Activated T-helper 17 cell treated with anti-CD3 and anti-CD28 coated beads, Interleukin-2, amount 50 U/mL, for 72 hours (primary cell): ENCODE results near the gene ARID4A. TPM values are rescaled to one million over a fixed set of nuclear protein-coding genes. Genes with fewer than 3 reads are reported as not detected.

Experiments used
- ATAC-seq: fragments of 150-1000 bp; cut with Tn5 transposase; replicated peaks from 2 replicates; pipeline ENCODE4 v1.10.0; 2021; ENCODE audit warnings: mild to moderate bottlenecking, moderate library complexity
- H3K27ac Mint-ChIP-seq: one replicate; pipeline ENCODE4 v1.8.0; 2022; ENCODE audit warnings: mixed read lengths
- H3K27me3 Mint-ChIP-seq: one replicate; pipeline ENCODE4 v1.8.0; 2022; ENCODE audit warnings: mixed read lengths
- H3K36me3 Mint-ChIP-seq: one replicate; pipeline ENCODE4 v1.8.0; 2022; ENCODE audit warnings: low read depth, mild to moderate bottlenecking, mixed read lengths
- H3K4me1 Mint-ChIP-seq: one replicate; pipeline ENCODE4 v1.8.0; 2022; ENCODE audit warnings: mixed read lengths
- H3K4me3 Mint-ChIP-seq: one replicate; pipeline ENCODE4 v1.8.0; 2022; ENCODE audit warnings: mild to moderate bottlenecking, mixed read lengths
- H3K9me3 Mint-ChIP-seq: one replicate; pipeline ENCODE4 v1.8.0; 2022; ENCODE audit warnings: mixed read lengths
- total RNA-seq, 2 donors: library from RNA; stranded (reverse); gene quantifications; one replicate each; pipeline ENCODE4 v1.2.3, GENCODE V29; 2022

The ARID4A gene
- total RNA-seq, 2 donors from 2014 or later: 31.2 to 40.8 TPM

GRCh38 chr14:58281969-58282368, 16.4 kb upstream of the ARID4A start:
- no peaks in the 10 kb centered on the region for H3K9me3 Mint-ChIP-seq
- H3K27ac Mint-ChIP-seq: peak overlapping the region; percentile 93
- H3K4me3 Mint-ChIP-seq: peak overlapping the region; percentile 71
- H3K4me1 Mint-ChIP-seq: peaks cover 31% of the 10 kb centered on the region
- no peaks in the 10 kb centered on the region for H3K27me3 Mint-ChIP-seq
- peak; percentile 13 for ATAC-seq
- H3K36me3 Mint-ChIP-seq: peaks cover 91% of the 10 kb centered on the region

- H3K4me1 Mint-ChIP-seq: peaks cover 36% of the 10 kb centered on the region
- no peaks in the 10 kb centered on the region for H3K27me3 Mint-ChIP-seq
- H3K27ac Mint-ChIP-seq: peak overlapping the region; percentile 93
- H3K36me3 Mint-ChIP-seq: peaks cover 80% of the 10 kb centered on the region
- H3K9me3 Mint-ChIP-seq: no peaks in the 10 kb centered on the region
- no peak for ATAC-seq
- peak overlapping the region; percentile 71 for H3K4me3 Mint-ChIP-seq
Observed at GRCh38 chr14:58282925-58283593, 15.3 kb upstream of the ARID4A start.

- Mint-ChIP-seq H3K36me3 (peaks cover 73% of the 10 kb centered on the region), H3K4me3 (no peak overlapping the region), H3K27ac (peak overlapping the region; percentile 32)
Observed at GRCh38 chr14:58283730-58284129, 14.6 kb upstream of the ARID4A start.

GRCh38 chr14:58285132-58285531, 13.2 kb upstream of the ARID4A start:
- peak overlapping the region; percentile 32 for H3K27ac Mint-ChIP-seq
- no peaks in the 10 kb centered on the region for H3K27me3 Mint-ChIP-seq
- H3K4me3 Mint-ChIP-seq: no peak overlapping the region
- no peak for ATAC-seq
- H3K36me3 Mint-ChIP-seq: peaks cover 59% of the 10 kb centered on the region
- H3K4me1 Mint-ChIP-seq: peaks cover 38% of the 10 kb centered on the region
- no peaks in the 10 kb centered on the region for H3K9me3 Mint-ChIP-seq

More at GRCh38 chr14:58283730-58284129, 14.6 kb upstream of the ARID4A start:
- Mint-ChIP-seq H3K27me3 (no peaks in the 10 kb centered on the region), H3K9me3 (no peaks in the 10 kb centered on the region), H3K4me1 (peaks cover 36% of the 10 kb centered on the region)
- no peak for ATAC-seq

- peaks cover 34% of the 10 kb centered on the region for H3K36me3 Mint-ChIP-seq
- H3K27ac Mint-ChIP-seq: no peak overlapping the region
- H3K9me3 Mint-ChIP-seq: no peaks in the 10 kb centered on the region
- peaks cover 28% of the 10 kb centered on the region for H3K4me1 Mint-ChIP-seq
- ATAC-seq: no peak
- H3K27me3 Mint-ChIP-seq: no peaks in the 10 kb centered on the region
- H3K4me3 Mint-ChIP-seq: no peak overlapping the region
Observed at GRCh38 chr14:58287607-58288042, 10.7 kb upstream of the ARID4A start.

- H3K4me1 Mint-ChIP-seq: peaks cover 27% of the 10 kb centered on the region
- peaks cover 28% of the 10 kb centered on the region for H3K36me3 Mint-ChIP-seq
- ATAC-seq: no peak
- H3K9me3 Mint-ChIP-seq: no peaks in the 10 kb centered on the region
- peak overlapping the region; percentile 4 for H3K27ac Mint-ChIP-seq
- no peaks in the 10 kb centered on the region for H3K27me3 Mint-ChIP-seq
- no peak overlapping the region for H3K4me3 Mint-ChIP-seq
Observed at GRCh38 chr14:58288106-58288792, 10.1 kb upstream of the ARID4A start.

- no peak overlapping the region for H3K4me3 Mint-ChIP-seq
- H3K9me3 Mint-ChIP-seq: no peaks in the 10 kb centered on the region
- no peaks in the 10 kb centered on the region for H3K27me3 Mint-ChIP-seq
- H3K36me3 Mint-ChIP-seq: no peaks in the 10 kb centered on the region
- peaks cover 15% of the 10 kb centered on the region for H3K4me1 Mint-ChIP-seq
- H3K27ac Mint-ChIP-seq: no peak overlapping the region
- no peak for ATAC-seq
Observed at GRCh38 chr14:58291646-58292045, 6.7 kb upstream of the ARID4A start.

- no peak overlapping the region for H3K4me3 Mint-ChIP-seq
- H3K27me3 Mint-ChIP-seq: no peaks in the 10 kb centered on the region
- H3K36me3 Mint-ChIP-seq: no peaks in the 10 kb centered on the region
- no peak for ATAC-seq
- H3K9me3 Mint-ChIP-seq: no peaks in the 10 kb centered on the region
- H3K27ac Mint-ChIP-seq: peak overlapping the region; percentile 56
- peaks cover 15% of the 10 kb centered on the region for H3K4me1 Mint-ChIP-seq
Observed at GRCh38 chr14:58292187-58292586, 6.2 kb upstream of the ARID4A start.

- Mint-ChIP-seq H3K4me1 (peaks cover 11% of the 10 kb centered on the region), H3K9me3 (no peaks in the 10 kb centered on the region)
Observed at GRCh38 chr14:58294201-58294600, 4.2 kb upstream of the ARID4A start.

GRCh38 chr14:58296726-58297125, 1.6 kb upstream of the ARID4A start:
- Mint-ChIP-seq H3K4me3 (no peak overlapping the region), H3K27me3 (no peaks in the 10 kb centered on the region), H3K27ac (no peak overlapping the region), H3K9me3 (no peaks in the 10 kb centered on the region), H3K36me3 (peaks cover 22% of the 10 kb centered on the region), H3K4me1 (peaks cover 4% of the 10 kb centered on the region)
- ATAC-seq: no peak

More at GRCh38 chr14:58294201-58294600, 4.2 kb upstream of the ARID4A start:
- no peak for ATAC-seq
- no peaks in the 10 kb centered on the region for H3K36me3 Mint-ChIP-seq
- H3K4me3 Mint-ChIP-seq: no peak overlapping the region
- H3K27me3 Mint-ChIP-seq: no peaks in the 10 kb centered on the region
- H3K27ac Mint-ChIP-seq: no peak overlapping the region

- Mint-ChIP-seq H3K4me1 (peaks cover 4% of the 10 kb centered on the region), H3K9me3 (no peaks in the 10 kb centered on the region), H3K27ac (no peak overlapping the region), H3K27me3 (no peaks in the 10 kb centered on the region), H3K4me3 (no peak overlapping the region), H3K36me3 (peaks cover 28% of the 10 kb centered on the region)
- ATAC-seq: no peak
Observed at GRCh38 chr14:58297412-58297761, 968 bp upstream of the ARID4A start.

- no peak overlapping the region for H3K27ac Mint-ChIP-seq
- H3K36me3 Mint-ChIP-seq: peaks cover 34% of the 10 kb centered on the region
- H3K27me3 Mint-ChIP-seq: no peaks in the 10 kb centered on the region
- peak; percentile 91 for ATAC-seq
- no peak overlapping the region for H3K4me3 Mint-ChIP-seq
- no peaks in the 10 kb centered on the region for H3K9me3 Mint-ChIP-seq
- H3K4me1 Mint-ChIP-seq: no peaks in the 10 kb centered on the region
Observed at GRCh38 chr14:58297762-58298476, 436 bp upstream of the ARID4A start.

- Mint-ChIP-seq H3K4me1 (peaks cover 5% of the 10 kb centered on the region), H3K36me3 (peaks cover 43% of the 10 kb centered on the region), H3K9me3 (no peaks in the 10 kb centered on the region), H3K27ac (peak overlapping the region; percentile 95), H3K4me3 (peak overlapping the region; percentile 96), H3K27me3 (no peaks in the 10 kb centered on the region)
- ATAC-seq: no peak
Observed at GRCh38 chr14:58299401-58300330, 1.3 kb downstream of the ARID4A start.

GRCh38 chr14:58301416-58301815, 3.1 kb downstream of the ARID4A start:
- no peak for ATAC-seq
- H3K4me3 Mint-ChIP-seq: no peak overlapping the region
- H3K27ac Mint-ChIP-seq: no peak overlapping the region
- H3K27me3 Mint-ChIP-seq: no peaks in the 10 kb centered on the region
- H3K36me3 Mint-ChIP-seq: peaks cover 57% of the 10 kb centered on the region
- H3K9me3 Mint-ChIP-seq: no peaks in the 10 kb centered on the region
- peaks cover 5% of the 10 kb centered on the region for H3K4me1 Mint-ChIP-seq
